ENCODE measurements around the gene CDC7. TPM values are rescaled to one million over a fixed set of nuclear protein-coding genes. Genes with fewer than 3 reads are reported as not detected.

Gene CDC7
- total and polyA plus RNA-seq, 9 of the 15 experiments (the other 6 are each of a cell fraction or from before 2014, with no cell fraction given), result 22.3 to 66.8 (median 44.2) TPM

DNA sequence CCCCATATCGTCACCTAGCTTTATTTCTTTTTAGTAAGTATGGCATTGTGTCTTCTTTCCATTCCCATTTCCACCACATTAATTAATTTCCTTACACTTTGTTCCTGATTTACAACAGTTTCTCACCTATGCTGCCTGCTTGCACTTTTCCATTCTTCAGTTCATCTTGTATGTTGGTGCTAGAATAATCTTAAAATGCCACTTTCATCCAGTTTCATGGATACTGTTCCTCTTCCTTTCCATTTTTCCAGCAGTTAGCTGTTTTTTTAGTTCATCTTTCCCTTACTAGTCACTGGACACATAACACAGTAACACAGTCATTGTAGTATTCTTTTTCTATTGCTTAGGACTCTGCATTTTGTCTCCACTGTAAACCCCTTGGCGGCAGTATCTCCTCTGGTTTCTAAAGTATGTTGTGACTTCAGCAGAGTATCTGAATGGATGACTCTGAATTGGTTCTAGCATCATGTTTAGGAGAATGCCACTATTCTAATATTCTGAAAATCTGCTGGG lies 2.1 kb downstream of the CDC7 start (continued):
- TF ChIP-seq, protein P1, sequence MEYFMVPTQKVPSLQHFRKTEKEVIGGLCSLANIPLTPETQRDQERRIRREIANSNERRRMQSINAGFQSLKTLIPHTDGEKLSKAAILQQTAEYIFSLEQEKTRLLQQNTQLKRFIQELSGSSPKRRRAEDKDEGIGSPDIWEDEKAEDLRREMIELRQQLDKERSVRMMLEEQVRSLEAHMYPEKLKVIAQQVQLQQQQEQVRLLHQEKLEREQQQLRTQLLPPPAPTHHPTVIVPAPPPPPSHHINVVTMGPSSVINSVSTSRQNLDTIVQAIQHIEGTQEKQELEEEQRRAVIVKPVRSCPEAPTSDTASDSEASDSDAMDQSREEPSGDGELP (CRISPR knock-in tag; IDR thresholded peaks at IDR 0.05; ENCODE audit: borderline replicate concordance), result no peak
- no peak for TF ChIP-seq SRF (CRISPR knock-in tag; IDR thresholded peaks at IDR 0.05)
- TF ChIP-seq CHD2 (IDR thresholded peaks at IDR 0.05; ENCODE audit: low read depth, low read length), result no peak
- no peak for TF ChIP-seq E2F3 (CRISPR knock-in tag; IDR thresholded peaks at IDR 0.05)
- no peak for TF ChIP-seq ZNF79 (CRISPR knock-in tag; IDR thresholded peaks at IDR 0.05; ENCODE audit: low read depth)
- TF ChIP-seq SMARCE1 (IDR thresholded peaks at IDR 0.05), result peak; percentile 56; the same call in 1 of the 2 replicates
- no peak for TF ChIP-seq LARP7 (IDR thresholded peaks at IDR 0.05)
- TF ChIP-seq, protein P2, sequence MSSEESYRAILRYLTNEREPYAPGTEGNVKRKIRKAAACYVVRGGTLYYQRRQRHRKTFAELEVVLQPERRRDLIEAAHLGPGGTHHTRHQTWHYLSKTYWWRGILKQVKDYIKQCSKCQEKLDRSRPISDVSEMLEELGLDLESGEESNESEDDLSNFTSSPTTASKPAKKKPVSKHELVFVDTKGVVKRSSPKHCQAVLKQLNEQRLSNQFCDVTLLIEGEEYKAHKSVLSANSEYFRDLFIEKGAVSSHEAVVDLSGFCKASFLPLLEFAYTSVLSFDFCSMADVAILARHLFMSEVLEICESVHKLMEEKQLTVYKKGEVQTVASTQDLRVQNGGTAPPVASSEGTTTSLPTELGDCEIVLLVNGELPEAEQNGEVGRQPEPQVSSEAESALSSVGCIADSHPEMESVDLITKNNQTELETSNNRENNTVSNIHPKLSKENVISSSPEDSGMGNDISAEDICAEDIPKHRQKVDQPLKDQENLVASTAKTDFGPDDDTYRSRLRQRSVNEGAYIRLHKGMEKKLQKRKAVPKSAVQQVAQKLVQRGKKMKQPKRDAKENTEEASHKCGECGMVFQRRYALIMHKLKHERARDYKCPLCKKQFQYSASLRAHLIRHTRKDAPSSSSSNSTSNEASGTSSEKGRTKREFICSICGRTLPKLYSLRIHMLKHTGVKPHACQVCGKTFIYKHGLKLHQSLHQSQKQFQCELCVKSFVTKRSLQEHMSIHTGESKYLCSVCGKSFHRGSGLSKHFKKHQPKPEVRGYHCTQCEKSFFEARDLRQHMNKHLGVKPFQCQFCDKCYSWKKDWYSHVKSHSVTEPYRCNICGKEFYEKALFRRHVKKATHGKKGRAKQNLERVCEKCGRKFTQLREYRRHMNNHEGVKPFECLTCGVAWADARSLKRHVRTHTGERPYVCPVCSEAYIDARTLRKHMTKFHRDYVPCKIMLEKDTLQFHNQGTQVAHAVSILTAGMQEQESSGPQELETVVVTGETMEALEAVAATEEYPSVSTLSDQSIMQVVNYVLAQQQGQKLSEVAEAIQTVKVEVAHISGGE (CRISPR knock-in tag; IDR thresholded peaks at IDR 0.05), result no peak
- TF ChIP-seq, protein P3, sequence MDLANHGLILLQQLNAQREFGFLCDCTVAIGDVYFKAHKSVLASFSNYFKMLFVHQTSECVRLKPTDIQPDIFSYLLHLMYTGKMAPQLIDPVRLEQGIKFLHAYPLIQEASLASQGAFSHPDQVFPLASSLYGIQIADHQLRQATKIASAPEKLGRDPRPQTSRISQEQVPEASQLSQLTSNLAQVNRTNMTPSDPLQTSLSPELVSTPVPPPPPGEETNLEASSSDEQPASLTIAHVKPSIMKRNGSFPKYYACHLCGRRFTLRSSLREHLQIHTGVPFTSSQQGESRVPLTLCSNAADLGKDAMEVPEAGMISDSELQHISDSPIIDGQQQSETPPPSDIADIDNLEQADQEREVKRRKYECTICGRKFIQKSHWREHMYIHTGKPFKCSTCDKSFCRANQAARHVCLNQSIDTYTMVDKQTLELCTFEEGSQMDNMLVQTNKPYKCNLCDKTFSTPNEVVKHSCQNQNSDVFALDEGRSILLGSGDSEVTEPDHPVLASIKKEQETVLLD (IDR thresholded peaks at IDR 0.05), result no peak
- TF ChIP-seq SREBF1 (IDR thresholded peaks at IDR 0.05; ENCODE audit: borderline replicate concordance, low read depth, low read length), result no peak
- TF ChIP-seq CBX8 (IDR thresholded peaks at IDR 0.05; ENCODE audit: borderline replicate concordance, extremely low read depth, low read depth, low read length, poor library complexity, severe bottlenecking), result no peak
- TF ChIP-seq, protein P4, sequence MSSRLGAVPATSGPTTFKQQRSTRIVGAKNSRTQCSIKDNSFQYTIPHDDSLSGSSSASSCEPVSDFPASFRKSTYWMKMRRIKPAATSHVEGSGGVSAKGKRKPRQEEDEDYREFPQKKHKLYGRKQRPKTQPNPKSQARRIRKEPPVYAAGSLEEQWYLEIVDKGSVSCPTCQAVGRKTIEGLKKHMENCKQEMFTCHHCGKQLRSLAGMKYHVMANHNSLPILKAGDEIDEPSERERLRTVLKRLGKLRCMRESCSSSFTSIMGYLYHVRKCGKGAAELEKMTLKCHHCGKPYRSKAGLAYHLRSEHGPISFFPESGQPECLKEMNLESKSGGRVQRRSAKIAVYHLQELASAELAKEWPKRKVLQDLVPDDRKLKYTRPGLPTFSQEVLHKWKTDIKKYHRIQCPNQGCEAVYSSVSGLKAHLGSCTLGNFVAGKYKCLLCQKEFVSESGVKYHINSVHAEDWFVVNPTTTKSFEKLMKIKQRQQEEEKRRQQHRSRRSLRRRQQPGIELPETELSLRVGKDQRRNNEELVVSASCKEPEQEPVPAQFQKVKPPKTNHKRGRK (tag; IDR thresholded peaks at IDR 0.05), result 0 out of 2 replicates have a peak, but pooled peaks have one; percentile 15
- TF ChIP-seq ARHGAP35 (IDR thresholded peaks at IDR 0.05; ENCODE audit: partially characterized antibody), result no peak
- TF ChIP-seq RBM15 (IDR thresholded peaks at IDR 0.05; ENCODE audit: insufficient read depth, low read length), result no peak
- no peak for TF ChIP-seq BRF1 (IDR thresholded peaks at IDR 0.05; ENCODE audit: borderline replicate concordance, extremely low read depth, insufficient read length)
- TF ChIP-seq, protein P5, sequence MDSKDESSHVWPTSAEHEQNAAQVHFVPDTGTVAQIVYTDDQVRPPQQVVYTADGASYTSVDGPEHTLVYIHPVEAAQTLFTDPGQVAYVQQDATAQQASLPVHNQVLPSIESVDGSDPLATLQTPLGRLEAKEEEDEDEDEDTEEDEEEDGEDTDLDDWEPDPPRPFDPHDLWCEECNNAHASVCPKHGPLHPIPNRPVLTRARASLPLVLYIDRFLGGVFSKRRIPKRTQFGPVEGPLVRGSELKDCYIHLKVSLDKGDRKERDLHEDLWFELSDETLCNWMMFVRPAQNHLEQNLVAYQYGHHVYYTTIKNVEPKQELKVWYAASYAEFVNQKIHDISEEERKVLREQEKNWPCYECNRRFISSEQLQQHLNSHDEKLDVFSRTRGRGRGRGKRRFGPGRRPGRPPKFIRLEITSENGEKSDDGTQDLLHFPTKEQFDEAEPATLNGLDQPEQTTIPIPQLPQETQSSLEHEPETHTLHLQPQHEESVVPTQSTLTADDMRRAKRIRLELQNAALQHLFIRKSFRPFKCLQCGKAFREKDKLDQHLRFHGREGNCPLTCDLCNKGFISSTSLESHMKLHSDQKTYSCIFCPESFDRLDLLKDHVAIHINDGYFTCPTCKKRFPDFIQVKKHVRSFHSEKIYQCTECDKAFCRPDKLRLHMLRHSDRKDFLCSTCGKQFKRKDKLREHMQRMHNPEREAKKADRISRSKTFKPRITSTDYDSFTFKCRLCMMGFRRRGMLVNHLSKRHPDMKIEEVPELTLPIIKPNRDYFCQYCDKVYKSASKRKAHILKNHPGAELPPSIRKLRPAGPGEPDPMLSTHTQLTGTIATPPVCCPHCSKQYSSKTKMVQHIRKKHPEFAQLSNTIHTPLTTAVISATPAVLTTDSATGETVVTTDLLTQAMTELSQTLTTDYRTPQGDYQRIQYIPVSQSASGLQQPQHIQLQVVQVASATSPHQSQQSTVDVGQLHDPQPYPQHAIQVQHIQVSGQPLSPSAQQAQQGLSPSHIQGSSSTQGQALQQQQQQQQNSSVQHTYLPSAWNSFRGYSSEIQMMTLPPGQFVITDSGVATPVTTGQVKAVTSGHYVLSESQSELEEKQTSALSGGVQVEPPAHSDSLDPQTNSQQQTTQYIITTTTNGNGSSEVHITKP (IDR thresholded peaks at IDR 0.05; ENCODE audit: partially characterized antibody), result no peak
